ENCODE results near the gene RABGAP1L.
A peak's percentile ranks its signal among the peaks of the same experiment; 100 is the strongest.

Gene RABGAP1L

GRCh38 chr1:174938281-174939007, 779.1 kb downstream of the RABGAP1L start:
- no peaks in the 10 kb centered on the region for H3K36me3 Mint-ChIP-seq (ENCODE audit: low read depth)
- no peak for DNase-seq
- H3K4me3 Mint-ChIP-seq = no peak overlapping the region
- peaks cover 5% of the 10 kb centered on the region for H3K4me1 Mint-ChIP-seq
- H3K27ac Mint-ChIP-seq = no peak overlapping the region
- TF ChIP-seq, protein P1, sequence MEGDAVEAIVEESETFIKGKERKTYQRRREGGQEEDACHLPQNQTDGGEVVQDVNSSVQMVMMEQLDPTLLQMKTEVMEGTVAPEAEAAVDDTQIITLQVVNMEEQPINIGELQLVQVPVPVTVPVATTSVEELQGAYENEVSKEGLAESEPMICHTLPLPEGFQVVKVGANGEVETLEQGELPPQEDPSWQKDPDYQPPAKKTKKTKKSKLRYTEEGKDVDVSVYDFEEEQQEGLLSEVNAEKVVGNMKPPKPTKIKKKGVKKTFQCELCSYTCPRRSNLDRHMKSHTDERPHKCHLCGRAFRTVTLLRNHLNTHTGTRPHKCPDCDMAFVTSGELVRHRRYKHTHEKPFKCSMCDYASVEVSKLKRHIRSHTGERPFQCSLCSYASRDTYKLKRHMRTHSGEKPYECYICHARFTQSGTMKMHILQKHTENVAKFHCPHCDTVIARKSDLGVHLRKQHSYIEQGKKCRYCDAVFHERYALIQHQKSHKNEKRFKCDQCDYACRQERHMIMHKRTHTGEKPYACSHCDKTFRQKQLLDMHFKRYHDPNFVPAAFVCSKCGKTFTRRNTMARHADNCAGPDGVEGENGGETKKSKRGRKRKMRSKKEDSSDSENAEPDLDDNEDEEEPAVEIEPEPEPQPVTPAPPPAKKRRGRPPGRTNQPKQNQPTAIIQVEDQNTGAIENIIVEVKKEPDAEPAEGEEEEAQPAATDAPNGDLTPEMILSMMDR (IDR thresholded peaks at IDR 0.05) = no peak
- H3K9me3 Mint-ChIP-seq = no peaks in the 10 kb centered on the region
- no peaks in the 10 kb centered on the region for H3K27me3 Mint-ChIP-seq (ENCODE audit: low read depth, poor library complexity)

- TF ChIP-seq, protein P1 (IDR thresholded peaks at IDR 0.05) = no peak
- H3K27me3 Mint-ChIP-seq (ENCODE audit: low read depth, poor library complexity) = no peaks in the 10 kb centered on the region
- no peak overlapping the region for H3K27ac Mint-ChIP-seq
- no peak for DNase-seq
- no peaks in the 10 kb centered on the region for H3K36me3 Mint-ChIP-seq (ENCODE audit: low read depth)
- H3K9me3 Mint-ChIP-seq = no peaks in the 10 kb centered on the region
- H3K4me3 Mint-ChIP-seq = no peak overlapping the region
- H3K4me1 Mint-ChIP-seq = peaks cover 5% of the 10 kb centered on the region
These were observed 780.6 kb downstream of the RABGAP1L start for GRCh38 chr1:174939775-174940545.

- H3K27me3 Mint-ChIP-seq (ENCODE audit: low read depth, poor library complexity) = no peaks in the 10 kb centered on the region
These were observed 781.4 kb downstream of the RABGAP1L start for GRCh38 chr1:174940646-174941175.

DNA sequence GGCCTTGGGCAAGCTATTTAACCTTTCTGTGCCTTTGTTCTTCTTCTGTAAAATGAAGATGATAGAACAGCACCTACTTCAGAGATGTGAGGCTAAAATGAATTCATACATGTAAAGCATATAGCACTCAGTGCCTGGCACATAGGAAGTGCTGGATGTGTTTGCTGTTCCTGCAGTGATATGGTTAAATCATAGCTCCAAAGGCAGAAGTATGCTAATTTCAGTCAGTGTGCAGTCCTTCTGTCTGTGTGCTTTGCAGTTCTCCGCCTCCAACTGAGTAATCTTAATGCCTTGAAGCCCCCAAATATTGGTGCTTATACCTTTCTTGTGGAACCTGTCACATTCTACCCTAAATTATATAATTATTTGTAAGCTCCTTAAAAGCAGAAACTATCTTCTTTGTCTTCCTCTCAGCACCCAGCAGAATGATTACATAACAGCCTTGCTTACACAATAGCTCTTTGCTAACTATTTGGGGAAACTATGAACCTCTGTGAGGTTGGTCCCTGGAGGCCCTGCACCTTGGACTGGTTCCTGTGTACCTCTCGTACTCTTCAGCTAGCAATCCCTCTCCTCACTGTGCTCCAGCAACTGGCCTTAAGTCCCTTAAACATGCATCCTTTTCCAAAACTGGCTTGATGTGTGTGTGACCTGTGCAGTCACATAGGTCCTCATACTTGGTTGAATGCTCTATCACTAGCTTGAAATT, 783.4 kb downstream of the RABGAP1L start:
- no peaks in the 10 kb centered on the region for H3K9me3 Mint-ChIP-seq
- no peak overlapping the region for H3K4me3 Mint-ChIP-seq
- peaks cover 5% of the 10 kb centered on the region for H3K4me1 Mint-ChIP-seq
- H3K36me3 Mint-ChIP-seq (ENCODE audit: low read depth) = no peaks in the 10 kb centered on the region
- peak overlapping the region; percentile 9 for H3K27ac Mint-ChIP-seq
- TF ChIP-seq, protein P1 (IDR thresholded peaks at IDR 0.05) = no peak
- DNase-seq = no peak
- no peaks in the 10 kb centered on the region for H3K27me3 Mint-ChIP-seq (ENCODE audit: low read depth, poor library complexity)

More at GRCh38 chr1:174940646-174941175, 781.4 kb downstream of the RABGAP1L start:
- Mint-ChIP-seq H3K4me1 (peaks cover 5% of the 10 kb centered on the region), H3K36me3 (ENCODE audit: low read depth) (no peaks in the 10 kb centered on the region), H3K4me3 (no peak overlapping the region), H3K9me3 (no peaks in the 10 kb centered on the region), H3K27ac (no peak overlapping the region)
- TF ChIP-seq, protein P1 (IDR thresholded peaks at IDR 0.05) = no peak
- DNase-seq = no peak

DNA sequence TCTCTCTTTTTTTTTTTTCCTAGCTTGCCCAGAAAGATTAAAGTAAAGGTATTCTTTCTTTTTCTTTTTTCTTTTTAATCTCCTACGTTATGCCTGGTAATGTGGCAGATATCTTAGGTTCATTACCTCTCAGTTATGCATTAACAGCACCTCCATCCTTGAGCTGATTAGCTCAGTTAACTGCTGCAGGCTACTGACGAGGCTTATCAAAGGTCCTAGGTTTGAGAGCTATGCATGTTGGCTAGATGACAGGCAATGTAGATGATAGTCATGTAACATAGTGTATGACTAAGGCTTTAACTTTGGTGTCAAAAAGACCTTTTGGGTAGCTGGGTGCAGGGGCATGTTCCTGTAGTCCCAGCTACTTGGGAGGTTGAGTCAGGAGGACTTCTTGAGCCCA, 786.7 kb downstream of the RABGAP1L start:
- Mint-ChIP-seq H3K27ac (no peak overlapping the region), H3K4me1 (no peaks in the 10 kb centered on the region), H3K27me3 (ENCODE audit: low read depth, poor library complexity) (no peaks in the 10 kb centered on the region), H3K9me3 (no peaks in the 10 kb centered on the region), H3K4me3 (no peak overlapping the region), H3K36me3 (ENCODE audit: low read depth) (no peaks in the 10 kb centered on the region)
- no peak for DNase-seq
- TF ChIP-seq, protein P1 (IDR thresholded peaks at IDR 0.05) = no peak
